Measurements from ENCODE around the gene RRP1. TPM values are rescaled to one million over a fixed set of nuclear protein-coding genes. Genes with fewer than 3 reads are reported as not detected.
A peak's percentile ranks its signal among the peaks of the same experiment; 100 is the strongest.

Gene RRP1
- total and polyA plus RNA-seq, 9 of the 15 experiments (the other 6 are each of a cell fraction or from before 2014, with no cell fraction given), result 0.89 to 105 (median 51.6) TPM

GRCh38 chr21:43802713-43803313 lies 13.4 kb downstream of the RRP1 start:
- Histone ChIP-seq H3K79me2 (ENCODE audit: control insufficient read depth, insufficient read depth, low read length) (no peaks in the 10 kb centered on the region), H3K4me1 (replicated peaks in 1 of 2; ENCODE audit: control insufficient read depth in 2 of 2, insufficient read depth in 2 of 2, low read length in 2 of 2) (peaks cover 10 to 52% of the 10 kb centered on the region in 2 experiments; a peak in 4 of 5 replicates), H3K4me3 (no peak overlapping the region), H3K4me2 (ENCODE audit: insufficient read depth, low read length) (no peak overlapping the region), H3K27me3 (ENCODE audit: control insufficient read depth in 2 of 2, insufficient read depth in 2 of 2, low read length in 2 of 2) (no peaks in the 10 kb centered on the region), H3K27ac (ENCODE audit: extremely low read depth, low read depth, low read length) (no peak overlapping the region), H2AFZ (ENCODE audit: low read depth, low read length) (no peak overlapping the region), H3K36me3 (ENCODE audit: control insufficient read depth, insufficient read depth, low read length) (peaks cover 88% of the 10 kb centered on the region; the same call in 2 of the 3 replicates), H3K9me1 (ENCODE audit: control insufficient read depth, insufficient read depth, low read length) (peaks cover 4% of the 10 kb centered on the region), H3K9ac (ENCODE audit: insufficient read depth in 1 of 2, low read depth in 2 of 2, low read length in 2 of 2) (peak overlapping the region in 1 of 2 experiments; percentile 79; a peak in 2 of 4 replicates), H3K9me3 (replicated peaks; ENCODE audit: control insufficient read depth, insufficient read depth, low read depth, low read length) (no peaks in the 10 kb centered on the region), H4K20me1 (replicated peaks; ENCODE audit: control insufficient read depth, insufficient read depth, low read length) (peaks cover 5% of the 10 kb centered on the region; the same call in 1 of the 2 replicates)
- BruUV-seq (replicated peaks), result no TSS peak
- POLR2A ChIA-PET, result interaction anchor here (0.7 to 2.6 kb wide), 3 partner anchors 9 to 16 kb away, joined by 4 to 11 read pairs (median 6); partner anchors contain the start of gene RRP1
- intact Hi-C loops (cut with micrococcal nuclease), result no loop called here
- CTCF ChIA-PET (ENCODE audit: low intra/inter-chr PET ratio), result no interaction called here
- TF ChIP-seq NFIX (CRISPR knock-in tag; IDR thresholded peaks at IDR 0.05; ENCODE audit: low read depth) (no peak), RBFOX2 (IDR thresholded peaks at IDR 0.05; ENCODE audit: low read depth, low read length) (peak; percentile 6; the same call in 1 of the 2 replicates), HNRNPLL (IDR thresholded peaks at IDR 0.05; ENCODE audit: low read depth, low read length, poor library complexity, severe bottlenecking) (peak; percentile 10), ZNF197 (CRISPR knock-in tag; IDR thresholded peaks at IDR 0.05; ENCODE audit: low read depth) (no peak), POLR2A (conservative IDR thresholded peaks at IDR 0.05) (peak; percentile 33; the same call in 1 of the 2 replicates), POLR2G (IDR thresholded peaks at IDR 0.05; ENCODE audit: low read depth, low read length) (peak; percentile 43), ZNF76 (CRISPR knock-in tag; IDR thresholded peaks at IDR 0.05; ENCODE audit: borderline replicate concordance) (no peak), BCL6 (CRISPR knock-in tag; IDR thresholded peaks at IDR 0.05) (no peak), SUPT5H (IDR thresholded peaks at IDR 0.05) (0 out of 2 replicates have a peak, but pooled peaks have one; percentile 17)
- ATAC-seq, result no peak
- no peak for FAIRE-seq
- in situ Hi-C loops (cut with MboI), result no loop called here
- DNase-seq (ENCODE audit: extremely low read depth in 1 of 4, low spot score in 3 of 4), result no peak
- WGBS (ENCODE audit: insufficient coverage, low coverage, missing lambda C conversion rate), result 90% methylated on average over 14 of the region's 14 CpGs

All from K562 (cell line).